ENCODE data around the gene EFCAB11. TPM values are rescaled to one million over a fixed set of nuclear protein-coding genes. Genes with fewer than 3 reads are reported as not detected.

The EFCAB11 gene
- total RNA-seq, 2 donors from 2014 or later = 8.2 to 9.6 TPM

- no peak for DNase-seq (ENCODE audit: low spot score)
- TF ChIP-seq POLR2AphosphoS5 (IDR thresholded peaks at IDR 0.05) = no peak
- TF ChIP-seq, protein P1, sequence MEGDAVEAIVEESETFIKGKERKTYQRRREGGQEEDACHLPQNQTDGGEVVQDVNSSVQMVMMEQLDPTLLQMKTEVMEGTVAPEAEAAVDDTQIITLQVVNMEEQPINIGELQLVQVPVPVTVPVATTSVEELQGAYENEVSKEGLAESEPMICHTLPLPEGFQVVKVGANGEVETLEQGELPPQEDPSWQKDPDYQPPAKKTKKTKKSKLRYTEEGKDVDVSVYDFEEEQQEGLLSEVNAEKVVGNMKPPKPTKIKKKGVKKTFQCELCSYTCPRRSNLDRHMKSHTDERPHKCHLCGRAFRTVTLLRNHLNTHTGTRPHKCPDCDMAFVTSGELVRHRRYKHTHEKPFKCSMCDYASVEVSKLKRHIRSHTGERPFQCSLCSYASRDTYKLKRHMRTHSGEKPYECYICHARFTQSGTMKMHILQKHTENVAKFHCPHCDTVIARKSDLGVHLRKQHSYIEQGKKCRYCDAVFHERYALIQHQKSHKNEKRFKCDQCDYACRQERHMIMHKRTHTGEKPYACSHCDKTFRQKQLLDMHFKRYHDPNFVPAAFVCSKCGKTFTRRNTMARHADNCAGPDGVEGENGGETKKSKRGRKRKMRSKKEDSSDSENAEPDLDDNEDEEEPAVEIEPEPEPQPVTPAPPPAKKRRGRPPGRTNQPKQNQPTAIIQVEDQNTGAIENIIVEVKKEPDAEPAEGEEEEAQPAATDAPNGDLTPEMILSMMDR (IDR thresholded peaks at IDR 0.05) = no peak
- no peak for TF ChIP-seq POLR2A (IDR thresholded peaks at IDR 0.05)
- no peaks in the 10 kb centered on the region for H3K9me3 ChIP-seq
- H3K27ac ChIP-seq = no peak overlapping the region
- no peaks in the 10 kb centered on the region for H3K36me3 ChIP-seq
- WGBS = 98% methylated on average over 3 of the region's 3 CpGs
- H3K4me3 ChIP-seq = no peak overlapping the region
- intact Hi-C loops (cut with DNase I) = no loop called here
- H3K27me3 ChIP-seq (replicated peaks; ENCODE audit: insufficient read depth) = no peaks in the 10 kb centered on the region
- no peaks in the 10 kb centered on the region for H3K4me1 ChIP-seq (replicated peaks)
These were observed 111.7 kb downstream of the EFCAB11 start for GRCh38 chr14:89842837-89843236.

GRCh38 chr14:89841851-89842250 is 112.7 kb downstream of the EFCAB11 start:
- H3K4me3 ChIP-seq = no peak overlapping the region
- H3K27me3 ChIP-seq (replicated peaks; ENCODE audit: insufficient read depth) = no peaks in the 10 kb centered on the region
- no peaks in the 10 kb centered on the region for H3K36me3 ChIP-seq
- DNase-seq (ENCODE audit: low spot score) = no peak
- TF ChIP-seq POLR2AphosphoS5 (IDR thresholded peaks at IDR 0.05) (no peak), POLR2A (IDR thresholded peaks at IDR 0.05) (no peak)
- intact Hi-C loops (cut with DNase I) = no loop called here
- no peaks in the 10 kb centered on the region for H3K9me3 ChIP-seq
- H3K4me1 ChIP-seq (replicated peaks) = no peaks in the 10 kb centered on the region
- WGBS = 98% methylated on average over 6 of the region's 6 CpGs
- no peak overlapping the region for H3K27ac ChIP-seq

DNA sequence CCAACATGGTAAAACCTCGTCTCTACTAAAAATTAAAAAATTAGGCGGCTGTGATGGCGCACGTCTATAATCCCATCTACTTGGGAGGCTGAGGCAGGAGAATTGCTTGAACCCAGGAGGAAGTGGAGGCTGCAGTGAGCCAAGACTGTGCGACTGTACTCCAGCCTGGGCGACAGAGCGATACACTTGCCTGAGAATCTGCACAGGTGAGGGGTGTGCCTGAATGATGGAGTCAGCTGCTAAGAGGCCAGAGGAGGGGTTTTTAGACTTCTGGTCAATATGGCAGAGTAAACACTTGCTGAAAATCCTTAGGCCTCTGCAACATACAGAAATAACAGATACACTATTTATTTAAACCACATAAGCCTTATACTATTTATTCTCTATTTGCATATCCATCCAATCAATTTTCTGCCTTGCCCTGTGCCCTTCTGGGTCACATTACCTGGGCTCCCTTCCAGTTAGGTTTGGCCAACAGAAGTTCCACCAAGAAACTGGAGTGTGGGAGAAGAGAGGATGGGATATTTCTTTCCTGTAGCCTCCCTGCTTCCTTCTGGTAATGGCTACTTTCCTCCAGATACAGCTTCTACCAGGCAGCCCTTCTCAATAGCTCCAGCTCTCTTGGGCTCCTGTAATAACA is 117.6 kb downstream of the EFCAB11 start:
- H3K36me3 ChIP-seq = no peaks in the 10 kb centered on the region
- TF ChIP-seq, protein P1 (IDR thresholded peaks at IDR 0.05) = no peak
- no peak for TF ChIP-seq POLR2A (IDR thresholded peaks at IDR 0.05)
- no peak for TF ChIP-seq POLR2AphosphoS5 (IDR thresholded peaks at IDR 0.05)
- H3K27ac ChIP-seq = no peak overlapping the region
- H3K4me1 ChIP-seq (replicated peaks) = no peaks in the 10 kb centered on the region
- intact Hi-C loops (cut with DNase I) = no loop called here
- no peaks in the 10 kb centered on the region for H3K9me3 ChIP-seq
- H3K27me3 ChIP-seq (replicated peaks; ENCODE audit: insufficient read depth) = no peaks in the 10 kb centered on the region
- no peak overlapping the region for H3K4me3 ChIP-seq
- no peak for DNase-seq (ENCODE audit: low spot score)
- 97% methylated on average over 7 of the region's 7 CpGs for WGBS

DNA sequence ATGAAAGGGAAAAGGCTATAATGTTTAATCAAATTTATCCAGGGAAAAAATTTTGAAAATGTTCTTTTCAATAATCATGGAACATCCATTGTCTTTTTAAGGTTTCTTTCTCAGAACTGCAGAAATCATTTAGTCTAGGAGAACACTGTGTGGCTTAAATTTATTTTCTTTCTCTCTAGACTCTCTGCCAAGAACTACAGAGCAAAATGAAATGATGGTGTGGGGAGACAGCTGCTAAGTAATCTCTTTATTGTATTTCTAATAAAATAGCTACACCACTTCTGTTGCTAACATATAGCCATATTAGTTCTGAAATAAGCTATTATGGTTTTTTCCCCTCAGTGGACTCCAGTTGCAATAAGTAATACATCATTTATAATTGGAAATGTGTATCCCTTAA is 120.9 kb downstream of the EFCAB11 start:
- no peak overlapping the region for H3K27ac ChIP-seq
- no peaks in the 10 kb centered on the region for H3K4me1 ChIP-seq (replicated peaks)
- H3K27me3 ChIP-seq (replicated peaks; ENCODE audit: insufficient read depth) = no peaks in the 10 kb centered on the region
- no peak for DNase-seq (ENCODE audit: low spot score)
- H3K36me3 ChIP-seq = no peaks in the 10 kb centered on the region
- no peak for TF ChIP-seq POLR2A (IDR thresholded peaks at IDR 0.05)
- TF ChIP-seq POLR2AphosphoS5 (IDR thresholded peaks at IDR 0.05) = no peak
- TF ChIP-seq, protein P1 (IDR thresholded peaks at IDR 0.05) = no peak
- intact Hi-C loops (cut with DNase I) = no loop called here
- H3K9me3 ChIP-seq = no peaks in the 10 kb centered on the region
- no peak overlapping the region for H3K4me3 ChIP-seq

GRCh38 chr14:89833120-89833532 is 121.4 kb downstream of the EFCAB11 start:
- DNase-seq (ENCODE audit: low spot score) = no peak
- 33% methylated on average over 3 of the region's 3 CpGs for WGBS
- Histone ChIP-seq H3K4me3 (no peak overlapping the region), H3K27ac (no peak overlapping the region), H3K27me3 (replicated peaks; ENCODE audit: insufficient read depth) (no peaks in the 10 kb centered on the region), H3K9me3 (no peaks in the 10 kb centered on the region), H3K36me3 (no peaks in the 10 kb centered on the region), H3K4me1 (replicated peaks) (no peaks in the 10 kb centered on the region)
- intact Hi-C loops (cut with DNase I) = no loop called here
- no peak for TF ChIP-seq POLR2A (IDR thresholded peaks at IDR 0.05)
- TF ChIP-seq, protein P1 (IDR thresholded peaks at IDR 0.05) = no peak
- TF ChIP-seq POLR2AphosphoS5 (IDR thresholded peaks at IDR 0.05) = no peak
